ENCODE measurements around the gene EYS. TPM values are rescaled to one million over a fixed set of nuclear protein-coding genes. Genes with fewer than 3 reads are reported as not detected.

The EYS gene
- polyA plus RNA-seq, 1 experiment = not detected

DNA sequence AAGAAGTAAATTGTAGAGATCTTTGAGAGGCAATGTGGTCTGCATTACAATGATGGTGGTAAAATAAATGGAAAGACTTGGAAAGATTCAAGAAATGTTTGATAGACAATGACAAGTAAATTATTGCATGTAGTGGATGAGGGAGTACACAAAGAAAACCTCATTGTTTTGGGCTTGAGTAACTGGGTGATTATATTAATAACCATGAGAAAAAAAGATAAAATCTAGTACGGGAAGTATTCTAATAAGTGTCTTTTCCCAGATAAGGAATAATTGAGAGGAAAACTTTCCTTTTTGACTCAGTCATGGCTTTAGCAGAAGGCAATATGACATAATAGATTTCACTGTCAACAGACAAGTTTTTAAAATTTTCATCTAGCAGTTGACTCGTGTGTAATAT lies 993.0 kb downstream of the EYS start:
- POLR2A ChIA-PET = no interaction called here
- DNase-seq (ENCODE audit: low read depth) = no peak
- no peaks in the 10 kb centered on the region for H3K27me3 ChIP-seq (ENCODE audit: control insufficient read depth, insufficient read depth, low read length)
- no peak overlapping the region for H3K4me3 ChIP-seq (ENCODE audit: low read depth, low read length)
- TF ChIP-seq, protein P1, sequence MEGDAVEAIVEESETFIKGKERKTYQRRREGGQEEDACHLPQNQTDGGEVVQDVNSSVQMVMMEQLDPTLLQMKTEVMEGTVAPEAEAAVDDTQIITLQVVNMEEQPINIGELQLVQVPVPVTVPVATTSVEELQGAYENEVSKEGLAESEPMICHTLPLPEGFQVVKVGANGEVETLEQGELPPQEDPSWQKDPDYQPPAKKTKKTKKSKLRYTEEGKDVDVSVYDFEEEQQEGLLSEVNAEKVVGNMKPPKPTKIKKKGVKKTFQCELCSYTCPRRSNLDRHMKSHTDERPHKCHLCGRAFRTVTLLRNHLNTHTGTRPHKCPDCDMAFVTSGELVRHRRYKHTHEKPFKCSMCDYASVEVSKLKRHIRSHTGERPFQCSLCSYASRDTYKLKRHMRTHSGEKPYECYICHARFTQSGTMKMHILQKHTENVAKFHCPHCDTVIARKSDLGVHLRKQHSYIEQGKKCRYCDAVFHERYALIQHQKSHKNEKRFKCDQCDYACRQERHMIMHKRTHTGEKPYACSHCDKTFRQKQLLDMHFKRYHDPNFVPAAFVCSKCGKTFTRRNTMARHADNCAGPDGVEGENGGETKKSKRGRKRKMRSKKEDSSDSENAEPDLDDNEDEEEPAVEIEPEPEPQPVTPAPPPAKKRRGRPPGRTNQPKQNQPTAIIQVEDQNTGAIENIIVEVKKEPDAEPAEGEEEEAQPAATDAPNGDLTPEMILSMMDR (IDR thresholded peaks at IDR 0.05; ENCODE audit: insufficient read depth, low read depth, low read length) = no peak
- CTCF ChIA-PET = no interaction called here
- H3K36me3 ChIP-seq (ENCODE audit: control insufficient read depth, insufficient read depth, low read length) = no peaks in the 10 kb centered on the region

DNA sequence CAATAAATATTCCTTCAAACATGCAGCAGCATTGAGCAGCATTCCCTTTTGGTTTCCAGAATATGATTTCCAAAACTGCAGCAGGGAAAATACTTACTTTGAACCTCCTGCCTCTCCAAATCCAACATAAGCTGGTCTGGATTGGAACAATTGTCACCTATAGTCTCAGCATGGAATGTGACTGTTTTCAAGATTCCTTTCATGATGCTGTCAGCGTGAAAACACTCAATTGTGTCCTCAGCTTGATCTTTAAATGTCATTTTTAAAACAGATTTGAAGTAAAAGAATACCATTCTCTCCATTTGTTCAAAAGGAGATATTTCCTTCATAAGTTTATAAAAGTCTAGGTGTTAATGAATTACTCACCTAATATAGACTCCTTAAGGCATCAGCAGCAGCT lies 993.9 kb downstream of the EYS start:
- TF ChIP-seq, protein P1 (IDR thresholded peaks at IDR 0.05; ENCODE audit: insufficient read depth, low read depth, low read length) = no peak
- no peaks in the 10 kb centered on the region for H3K36me3 ChIP-seq (ENCODE audit: control insufficient read depth, insufficient read depth, low read length)
- H3K27me3 ChIP-seq (ENCODE audit: control insufficient read depth, insufficient read depth, low read length) = no peaks in the 10 kb centered on the region
- ChIA-PET CTCF (no interaction called here), POLR2A (no interaction called here)
- H3K4me3 ChIP-seq (ENCODE audit: low read depth, low read length) = no peak overlapping the region
- no peak for DNase-seq (ENCODE audit: low read depth)

DNA sequence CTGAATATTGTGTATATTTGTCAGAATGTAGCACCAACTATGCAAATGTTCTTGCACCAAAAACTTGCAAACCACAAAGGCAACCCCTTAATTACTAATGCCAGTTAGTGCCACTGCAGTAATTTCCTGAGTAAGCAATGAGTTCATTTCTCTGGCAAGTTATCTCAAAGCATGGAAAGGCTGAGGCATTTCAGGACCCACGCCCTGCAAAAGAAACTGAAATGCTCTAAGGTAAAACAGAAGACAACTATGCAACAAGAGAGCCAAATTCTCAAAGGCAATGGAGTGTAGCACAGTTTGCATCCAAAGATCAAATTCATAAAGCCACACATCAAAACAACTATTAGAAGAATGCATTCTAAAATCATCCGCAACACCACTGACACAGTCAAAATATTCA lies 994.4 kb downstream of the EYS start:
- TF ChIP-seq, protein P1 (IDR thresholded peaks at IDR 0.05; ENCODE audit: insufficient read depth, low read depth, low read length) = no peak
- no peaks in the 10 kb centered on the region for H3K27me3 ChIP-seq (ENCODE audit: control insufficient read depth, insufficient read depth, low read length)
- H3K36me3 ChIP-seq (ENCODE audit: control insufficient read depth, insufficient read depth, low read length) = no peaks in the 10 kb centered on the region
- POLR2A ChIA-PET = no interaction called here
- H3K4me3 ChIP-seq (ENCODE audit: low read depth, low read length) = no peak overlapping the region
- DNase-seq (ENCODE audit: low read depth) = no peak
- CTCF ChIA-PET = no interaction called here

DNA sequence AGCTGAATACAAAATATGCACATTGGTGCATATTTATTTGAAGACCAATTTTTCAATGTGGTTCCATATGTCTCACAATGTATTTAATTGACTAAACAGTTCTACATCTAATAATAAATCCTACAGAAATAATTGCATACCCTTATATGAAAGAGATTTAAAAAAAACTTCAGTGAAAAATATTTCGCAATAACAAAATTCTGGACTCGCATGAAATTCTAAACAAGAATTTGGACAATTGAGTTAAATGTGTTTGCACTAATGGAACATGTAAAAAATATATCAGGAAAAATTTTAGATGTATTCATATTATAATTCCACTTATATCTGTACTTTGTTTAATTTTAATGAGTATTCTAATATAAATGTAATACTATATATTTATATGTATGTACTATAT lies 1003.1 kb downstream of the EYS start:
- CTCF ChIA-PET = no interaction called here
- no peaks in the 10 kb centered on the region for H3K27me3 ChIP-seq (ENCODE audit: control insufficient read depth, insufficient read depth, low read length)
- no peak overlapping the region for H3K4me3 ChIP-seq (ENCODE audit: low read depth, low read length)
- no peaks in the 10 kb centered on the region for H3K36me3 ChIP-seq (ENCODE audit: control insufficient read depth, insufficient read depth, low read length)
- no peak for DNase-seq (ENCODE audit: low read depth)
- TF ChIP-seq, protein P1 (IDR thresholded peaks at IDR 0.05; ENCODE audit: insufficient read depth, low read depth, low read length) = no peak
- POLR2A ChIA-PET = no interaction called here

DNA sequence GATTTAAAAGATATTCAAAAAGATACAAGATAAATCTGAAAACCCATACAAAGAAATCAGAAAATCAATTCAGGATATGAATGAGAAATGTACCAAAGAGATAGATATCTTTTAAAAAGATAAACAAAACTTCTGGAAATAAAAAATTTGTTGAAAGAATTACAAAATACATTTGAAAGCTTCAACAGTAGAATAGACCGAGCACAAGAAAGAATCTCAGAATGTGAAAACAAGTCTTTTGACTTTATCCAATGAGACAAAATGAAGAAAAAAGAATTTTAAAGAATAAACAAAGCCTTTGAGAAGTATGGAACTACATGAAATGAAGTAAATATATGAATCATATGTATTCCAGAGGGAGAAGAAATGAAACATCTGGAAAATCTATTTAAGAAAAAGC lies 1011.0 kb downstream of the EYS start:
- ChIA-PET POLR2A (no interaction called here), CTCF (no interaction called here)
- no peaks in the 10 kb centered on the region for H3K27me3 ChIP-seq (ENCODE audit: control insufficient read depth, insufficient read depth, low read length)
- no peaks in the 10 kb centered on the region for H3K36me3 ChIP-seq (ENCODE audit: control insufficient read depth, insufficient read depth, low read length)
- TF ChIP-seq, protein P1 (IDR thresholded peaks at IDR 0.05; ENCODE audit: insufficient read depth, low read depth, low read length) = no peak
- no peak for DNase-seq (ENCODE audit: low read depth)
- no peak overlapping the region for H3K4me3 ChIP-seq (ENCODE audit: low read depth, low read length)
